Measurements from ENCODE around the gene SLC2A6.
"Not testable (repeated sequence)": the region's sequence is repeated elsewhere in the genome, so short reads cannot be mapped to it uniquely, and the experiment has no call there.

Gene SLC2A6

DNA sequence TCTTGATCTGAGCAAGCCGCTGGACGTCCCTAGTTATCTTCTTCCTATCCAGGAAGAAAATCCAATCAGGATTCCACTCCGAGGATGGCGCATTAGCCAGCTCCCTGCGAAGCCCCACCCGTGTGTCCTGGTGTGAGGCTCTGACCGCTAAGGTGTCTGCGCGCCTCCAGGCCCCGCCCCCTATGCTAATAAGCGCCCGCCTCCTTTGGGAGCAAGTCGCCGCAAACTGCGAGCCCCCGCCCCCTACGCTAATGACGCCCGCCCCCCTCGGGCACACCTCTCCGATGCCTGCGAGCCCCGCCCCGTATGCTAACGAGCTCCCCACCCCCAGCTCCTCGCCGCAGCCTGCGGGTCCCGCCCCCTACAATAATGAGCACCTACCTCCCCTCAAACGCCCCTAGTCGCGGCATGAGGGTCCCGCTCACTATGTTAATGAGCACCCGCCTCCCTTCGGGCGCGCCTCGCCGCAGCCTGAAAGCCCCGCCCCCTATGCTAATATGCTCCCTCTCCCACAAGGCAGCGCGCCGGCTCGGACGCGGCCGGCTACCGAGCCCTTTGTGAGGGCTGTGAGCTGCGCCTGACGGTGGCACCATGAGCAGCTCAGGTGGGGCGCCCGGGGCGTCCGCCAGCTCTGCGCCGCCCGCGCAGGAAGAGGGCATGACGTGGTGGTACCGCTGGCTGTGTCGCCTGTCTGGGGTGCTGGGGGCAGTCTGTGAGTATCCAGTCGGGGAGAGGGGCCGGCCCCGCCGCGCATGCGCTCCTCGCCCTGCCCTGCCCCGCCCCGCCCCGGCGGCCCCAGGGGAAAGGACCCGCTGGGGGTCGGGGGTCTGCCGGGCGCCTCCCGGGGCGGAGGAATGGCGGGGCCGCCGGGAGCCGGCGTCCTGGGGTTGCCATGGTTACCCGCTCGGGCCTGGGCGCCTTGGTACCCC is 19.2 kb downstream of the SLC2A6 start, which contains the start of gene CACFD1:
TSS of gene CACFD1 (plus strand) at position 503 of the 929 bp plus-strand sequence. CDS start at position 592, 89 bp downstream.
- FAIRE-seq = no peak

DNA sequence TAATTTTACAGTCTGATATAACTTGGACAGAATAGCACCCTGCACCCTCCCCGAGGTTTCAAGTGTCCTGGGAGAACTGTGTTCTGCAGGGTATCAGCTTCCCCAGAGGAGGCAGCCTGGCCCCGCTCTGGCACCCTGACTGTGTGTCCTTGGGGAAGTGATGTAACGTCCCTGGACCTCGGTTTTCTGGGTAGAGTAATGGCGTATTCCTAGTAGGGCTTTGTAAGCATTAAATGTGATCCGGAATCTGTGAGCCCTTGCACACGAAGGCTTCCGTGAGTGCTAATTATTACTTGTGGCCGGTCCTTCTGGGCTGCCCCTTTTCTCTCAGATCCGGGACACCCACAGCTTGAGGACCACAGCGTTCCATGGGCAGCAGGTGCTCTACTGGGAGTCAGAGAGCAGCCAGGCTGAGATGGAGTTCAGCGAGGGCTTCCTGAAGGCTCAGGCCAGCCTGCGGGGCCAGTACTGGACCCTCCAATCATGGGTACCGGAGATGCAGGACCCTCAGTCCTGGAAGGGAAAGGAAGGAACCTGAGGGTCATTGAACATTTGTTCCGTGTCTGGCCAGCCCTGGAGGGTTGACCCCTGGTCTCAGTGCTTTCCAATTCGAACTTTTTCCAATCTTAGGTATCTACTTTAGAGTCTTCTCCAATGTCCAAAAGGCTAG is 20.1 kb downstream of the SLC2A6 start:
- no peak for FAIRE-seq

DNA sequence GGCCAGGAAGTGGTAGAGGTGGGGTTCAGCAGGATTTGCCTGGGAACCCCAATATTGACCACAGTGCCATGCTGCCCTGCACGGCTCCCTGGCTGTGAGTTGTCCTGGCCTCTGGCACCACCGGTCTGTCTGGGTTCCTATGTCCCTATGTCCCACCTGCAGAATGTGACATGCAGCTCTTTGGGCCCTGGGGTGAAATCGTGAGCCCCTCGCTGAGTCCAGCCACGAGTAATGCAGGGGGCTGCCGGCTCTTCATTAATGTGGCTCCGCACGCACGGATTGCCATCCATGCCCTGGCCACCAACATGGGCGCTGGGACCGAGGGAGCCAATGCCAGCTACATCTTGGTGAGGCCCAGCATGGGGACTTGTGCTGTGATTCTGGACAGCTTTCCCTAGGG is 21.2 kb downstream of the SLC2A6 start:
- FAIRE-seq = no peak

DNA sequence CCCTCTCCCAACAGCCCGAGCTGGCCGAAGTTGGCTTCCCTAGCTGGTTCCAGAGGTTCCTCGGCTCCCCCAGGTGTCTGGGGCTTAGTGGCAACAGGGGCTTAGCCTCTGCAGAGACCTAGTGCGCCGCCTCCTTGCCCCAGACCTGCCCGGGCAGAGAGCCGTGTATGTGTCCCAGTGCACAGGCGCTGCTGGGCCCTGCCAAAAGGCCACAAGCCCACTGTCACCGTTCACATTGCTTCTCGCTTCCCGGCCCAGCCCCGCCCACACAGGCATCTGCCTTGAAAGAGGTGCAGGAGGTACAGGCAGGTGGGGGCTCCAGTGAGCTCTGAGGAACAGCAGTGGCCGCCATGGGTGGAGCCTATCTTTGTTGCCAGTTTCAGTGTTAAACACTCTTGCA is 21.7 kb downstream of the SLC2A6 start:
- FAIRE-seq = no peak

DNA sequence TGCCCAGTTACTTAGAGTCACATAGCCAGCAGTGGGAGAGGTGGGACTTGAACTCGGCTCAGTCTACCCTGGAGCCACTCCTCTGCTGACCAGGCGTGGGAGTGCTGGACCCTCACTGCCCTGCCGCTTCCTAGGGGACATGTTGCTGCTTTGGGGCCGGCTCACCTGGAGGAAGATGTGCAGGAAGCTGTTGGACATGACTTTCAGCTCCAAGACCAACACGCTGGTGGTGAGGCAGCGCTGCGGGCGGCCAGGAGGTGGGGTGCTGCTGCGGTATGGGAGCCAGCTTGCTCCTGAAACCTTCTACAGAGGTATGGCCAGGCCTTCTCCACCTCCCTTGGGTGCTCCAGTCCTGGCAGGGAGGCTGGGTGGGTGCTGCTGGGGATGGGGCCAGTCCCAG is 22.5 kb downstream of the SLC2A6 start:
- no peak for FAIRE-seq

DNA sequence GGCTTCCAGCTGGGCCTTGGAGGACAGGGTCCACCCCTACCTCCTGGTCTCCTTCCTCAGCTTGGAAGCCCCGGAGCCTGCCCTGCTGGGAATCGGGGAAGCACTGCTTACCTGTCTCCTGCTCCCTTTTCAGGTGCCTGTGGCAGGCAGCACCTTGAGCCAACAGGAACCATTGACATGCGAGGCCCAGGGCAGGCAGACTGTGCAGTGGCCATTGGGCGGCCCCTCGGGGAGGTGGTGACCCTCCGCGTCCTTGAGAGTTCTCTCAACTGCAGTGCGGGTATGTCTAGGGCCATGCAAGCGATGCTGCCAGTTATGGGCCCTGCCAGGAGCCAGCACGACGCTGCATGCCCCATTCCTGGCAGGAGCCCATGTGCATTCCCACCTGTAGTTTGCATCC is 23.0 kb downstream of the SLC2A6 start:
- no peak for FAIRE-seq

DNA sequence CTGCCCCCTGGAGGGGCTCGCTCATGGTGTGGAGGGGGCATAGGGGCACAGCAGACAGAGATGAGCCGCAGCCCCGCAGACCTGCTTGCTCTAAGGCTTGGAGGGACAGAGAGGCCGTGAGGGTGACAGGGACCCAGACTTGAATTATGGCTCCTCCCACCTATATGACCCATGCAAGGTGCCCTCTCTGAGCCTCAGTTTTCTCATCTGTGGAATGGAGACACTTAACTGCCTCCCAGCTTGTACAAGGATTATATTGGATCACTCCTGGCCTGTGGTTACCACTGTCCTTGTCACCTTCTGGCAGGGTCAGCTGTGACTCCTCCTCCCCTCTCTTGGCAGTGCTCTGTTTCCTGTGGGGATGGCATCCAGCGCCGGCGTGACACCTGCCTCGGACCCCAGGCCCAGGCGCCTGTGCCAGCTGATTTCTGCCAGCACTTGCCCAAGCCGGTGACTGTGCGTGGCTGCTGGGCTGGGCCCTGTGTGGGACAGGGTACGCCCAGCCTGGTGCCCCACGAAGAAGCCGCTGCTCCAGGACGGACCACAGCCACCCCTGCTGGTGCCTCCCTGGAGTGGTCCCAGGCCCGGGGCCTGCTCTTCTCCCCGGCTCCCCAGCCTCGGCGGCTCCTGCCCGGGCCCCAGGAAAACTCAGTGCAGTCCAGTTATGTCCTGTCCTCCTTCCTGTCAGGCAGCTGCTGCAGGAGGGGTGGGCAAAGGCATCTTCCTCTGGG is 23.8 kb downstream of the SLC2A6 start:
- no peak for FAIRE-seq

DNA sequence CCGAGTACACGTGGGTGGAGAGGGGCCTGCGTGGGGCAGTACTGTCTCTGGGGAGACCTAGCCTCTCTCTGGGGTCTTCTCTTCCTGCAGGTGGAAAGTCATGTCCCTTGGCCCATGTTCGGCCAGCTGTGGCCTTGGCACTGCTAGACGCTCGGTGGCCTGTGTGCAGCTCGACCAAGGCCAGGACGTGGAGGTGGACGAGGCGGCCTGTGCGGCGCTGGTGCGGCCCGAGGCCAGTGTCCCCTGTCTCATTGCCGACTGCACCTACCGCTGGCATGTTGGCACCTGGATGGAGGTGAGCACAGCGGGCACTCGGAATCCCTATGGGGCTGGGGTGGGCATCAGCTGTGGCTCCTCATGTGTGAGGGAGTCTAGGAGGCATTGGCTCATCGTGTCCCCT is 24.6 kb downstream of the SLC2A6 start:
- no peak for FAIRE-seq

DNA sequence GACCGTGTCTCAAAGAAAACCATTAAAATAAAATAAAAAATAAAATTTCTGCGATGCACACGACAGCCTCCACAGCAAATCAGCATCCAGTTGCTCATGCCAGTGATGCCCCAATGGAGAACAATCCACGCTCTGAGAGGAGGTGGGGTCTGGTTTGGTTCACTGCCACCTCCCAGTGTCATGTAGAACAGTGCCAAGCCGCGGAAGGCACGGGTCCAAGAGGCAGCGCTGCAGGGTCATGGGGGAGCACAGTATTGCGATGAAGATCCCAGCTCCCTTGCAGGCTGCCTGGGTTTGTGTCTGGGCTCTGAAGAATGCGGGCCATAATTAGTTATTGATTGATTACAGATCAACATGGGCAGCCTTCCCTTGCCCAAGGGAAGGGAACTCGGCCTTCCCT is 25.2 kb downstream of the SLC2A6 start:
- FAIRE-seq = no peak

DNA sequence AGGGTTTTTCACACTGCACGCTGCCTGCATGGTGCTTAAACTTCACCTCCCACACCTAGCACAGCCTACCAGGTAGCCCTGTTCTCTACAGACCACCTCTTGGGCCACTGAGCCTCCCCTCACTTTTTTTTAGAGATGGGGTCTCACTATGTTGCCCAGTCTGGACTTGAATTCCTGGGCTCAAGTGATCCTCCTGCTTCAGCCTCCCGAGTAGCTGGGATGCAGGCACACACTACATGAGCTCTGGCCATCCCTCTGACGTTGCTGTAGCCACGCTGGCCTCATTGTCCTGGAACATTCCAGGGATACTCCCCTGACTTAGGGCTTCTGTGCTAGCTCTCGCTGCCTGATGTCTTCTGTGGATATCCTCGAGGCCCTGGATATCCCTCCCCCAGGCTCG is 26.3 kb downstream of the SLC2A6 start:
- no peak for FAIRE-seq

DNA sequence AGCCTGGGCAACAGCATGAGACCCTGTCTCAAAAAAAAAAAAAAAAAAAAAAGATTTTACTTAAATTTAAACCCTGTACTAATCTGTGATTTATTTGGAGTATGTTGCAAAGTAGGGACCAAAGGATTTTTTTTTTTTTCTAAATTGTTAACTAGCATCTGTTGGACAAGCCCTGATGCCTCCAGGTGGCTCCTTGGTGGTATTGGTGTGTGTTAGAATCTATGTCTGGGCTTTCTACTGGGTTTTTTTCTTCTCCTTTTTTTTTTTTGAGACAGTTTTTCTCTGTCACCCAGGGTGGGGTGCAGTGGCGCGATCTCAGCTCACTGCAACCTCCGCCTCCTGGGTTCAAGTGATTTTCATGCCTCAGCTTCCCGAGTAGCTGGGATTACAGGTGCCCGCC is 27.0 kb downstream of the SLC2A6 start:
- not testable (repeated sequence) for FAIRE-seq

DNA sequence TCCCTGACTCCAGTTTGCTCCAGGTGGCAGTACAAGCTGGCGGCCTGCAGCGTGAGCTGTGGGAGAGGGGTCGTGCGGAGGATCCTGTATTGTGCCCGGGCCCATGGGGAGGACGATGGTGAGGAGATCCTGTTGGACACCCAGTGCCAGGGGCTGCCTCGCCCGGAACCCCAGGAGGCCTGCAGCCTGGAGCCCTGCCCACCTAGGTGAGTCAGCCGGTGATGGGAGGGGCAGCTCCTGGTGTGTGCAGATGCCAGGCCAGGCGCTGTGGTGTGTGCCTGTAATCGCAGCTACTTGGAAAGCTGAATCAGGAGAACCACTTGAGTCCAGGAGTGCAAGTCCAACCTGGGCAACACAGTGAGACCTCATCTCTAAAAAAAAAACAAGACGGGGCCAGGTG is 29.1 kb downstream of the SLC2A6 start:
- FAIRE-seq = no peak

DNA sequence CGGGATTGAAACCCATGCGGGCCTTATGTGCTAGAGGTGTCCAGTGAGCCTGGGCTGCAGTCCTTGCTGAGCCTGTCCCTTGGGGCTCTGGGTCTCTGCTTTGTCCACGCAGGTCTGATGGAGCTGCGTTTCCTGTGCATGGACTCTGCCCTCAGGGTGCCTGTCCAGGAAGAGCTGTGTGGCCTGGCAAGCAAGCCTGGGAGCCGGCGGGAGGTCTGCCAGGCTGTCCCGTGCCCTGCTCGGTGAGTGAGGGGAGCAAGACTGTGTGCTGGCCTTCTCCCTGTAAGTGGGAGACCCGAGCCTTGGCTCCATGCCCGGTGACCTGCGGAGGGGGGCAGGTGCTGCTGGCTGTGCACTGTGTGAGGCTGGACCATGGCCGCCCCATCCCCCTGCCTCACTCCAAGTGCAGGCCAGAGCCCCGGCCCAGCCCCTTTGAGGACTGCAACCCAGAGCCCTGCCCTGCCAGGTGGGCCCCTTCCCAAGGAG is 30.4 kb downstream of the SLC2A6 start:
- FAIRE-seq = no peak

DNA sequence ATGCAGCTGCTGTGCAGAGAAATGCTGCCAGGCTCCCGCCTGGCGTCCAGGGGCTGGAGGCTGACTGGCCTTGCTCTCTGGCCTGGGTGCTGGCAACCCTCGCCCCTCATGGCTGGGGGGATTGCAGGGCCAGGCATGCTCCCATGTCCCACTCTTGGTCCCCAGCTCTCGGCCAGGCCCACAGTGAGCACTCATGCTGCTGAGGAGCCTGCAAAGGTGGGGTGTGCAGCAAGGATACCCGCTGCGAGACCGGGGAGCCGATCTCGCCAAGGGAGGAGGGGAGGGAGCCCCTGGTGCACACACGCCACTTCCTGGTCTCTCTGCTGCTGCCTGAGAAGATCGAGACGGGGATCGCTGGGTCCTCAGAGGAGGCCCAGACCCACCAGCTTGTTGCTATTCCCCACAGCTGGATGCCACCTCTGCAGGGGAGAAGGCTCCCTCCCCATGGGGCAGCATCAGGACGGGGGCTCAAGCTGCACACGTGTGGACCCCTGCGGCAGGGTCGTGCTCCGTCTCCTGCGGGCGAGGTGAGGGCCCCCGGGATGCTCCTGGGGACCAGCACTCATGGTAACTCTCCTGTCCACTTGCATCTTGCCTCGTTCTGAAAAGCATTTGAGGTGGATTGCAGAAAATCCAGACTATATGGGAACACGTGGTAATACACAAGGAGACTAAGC is 33.5 kb downstream of the SLC2A6 start:
- no peak for FAIRE-seq

DNA sequence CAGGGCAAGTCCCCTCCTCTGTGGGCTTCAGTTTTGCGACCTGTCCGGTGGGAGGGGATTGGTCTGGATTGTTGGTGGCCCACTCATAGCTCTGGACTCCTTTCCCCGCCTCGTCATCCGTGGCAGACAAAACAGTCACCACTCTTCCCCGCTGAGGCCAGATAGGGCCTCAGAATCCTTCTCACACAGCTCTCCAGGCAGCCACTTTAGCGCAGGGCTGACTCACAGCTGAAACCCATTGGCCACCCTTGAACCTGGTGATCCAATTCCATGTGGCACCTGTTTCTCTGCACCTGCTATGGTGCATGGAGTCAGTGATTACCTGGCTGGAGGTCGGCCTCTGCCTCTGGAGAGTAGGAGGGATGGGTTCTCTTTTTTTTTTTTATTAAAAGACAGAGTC is 34.9 kb downstream of the SLC2A6 start:
- FAIRE-seq = no peak

DNA sequence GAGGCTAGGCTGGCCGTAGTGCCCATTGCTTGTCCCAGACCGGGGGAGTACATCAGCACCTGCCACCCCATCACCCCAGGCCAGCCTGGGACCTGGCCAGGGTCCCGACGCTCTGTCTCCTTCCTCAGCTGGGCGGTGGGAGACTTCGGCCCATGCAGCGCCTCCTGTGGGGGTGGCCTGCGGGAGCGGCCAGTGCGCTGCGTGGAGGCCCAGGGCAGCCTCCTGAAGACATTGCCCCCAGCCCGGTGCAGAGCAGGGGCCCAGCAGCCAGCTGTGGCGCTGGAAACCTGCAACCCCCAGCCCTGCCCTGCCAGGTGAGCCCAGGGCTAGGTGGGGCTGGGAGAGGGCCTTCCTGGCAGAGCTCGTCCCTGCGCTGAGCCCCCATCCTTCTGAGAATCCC is 35.7 kb downstream of the SLC2A6 start:
- no peak for FAIRE-seq

DNA sequence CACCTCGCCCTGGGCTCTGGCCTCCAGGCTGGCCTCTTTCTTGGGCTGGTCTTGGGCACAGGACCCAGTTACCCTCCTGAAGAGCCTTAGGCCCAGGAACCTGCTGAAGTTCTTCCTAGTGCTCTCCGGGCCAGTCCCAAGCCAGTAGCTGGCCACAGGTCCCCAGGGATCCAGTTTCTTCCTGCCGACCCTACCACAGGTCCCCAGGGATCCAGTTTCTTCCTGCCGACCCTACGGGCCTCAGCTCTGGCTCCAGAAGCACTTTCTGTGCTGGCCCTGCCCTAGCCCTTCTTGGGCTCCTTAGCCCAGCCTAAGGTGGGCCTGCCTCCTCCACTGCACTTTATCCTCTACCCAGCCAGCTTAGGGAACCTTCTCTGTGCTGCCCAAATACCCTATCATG is 37.3 kb downstream of the SLC2A6 start:
- no peak for FAIRE-seq

DNA sequence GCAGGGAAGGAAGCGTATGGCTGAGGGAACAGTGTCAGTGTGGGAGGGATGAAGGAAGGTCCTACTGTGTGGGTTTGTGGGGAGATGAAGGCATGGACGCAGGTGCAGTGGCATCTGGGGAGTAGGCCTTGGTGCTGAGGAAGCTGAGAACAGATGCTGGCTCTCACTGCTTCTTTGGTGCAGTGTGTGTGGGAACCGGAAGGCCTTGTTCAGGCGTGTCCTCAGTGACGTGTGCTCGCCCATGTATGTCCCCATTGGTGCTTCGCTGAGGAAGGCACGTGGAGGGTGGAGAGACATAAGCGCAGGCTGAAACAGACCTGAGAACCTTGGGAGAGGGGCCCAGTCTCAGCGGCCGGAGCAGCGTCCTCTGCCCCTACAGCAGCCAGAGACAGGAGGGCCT is 38.0 kb downstream of the SLC2A6 start:
- FAIRE-seq = no peak

DNA sequence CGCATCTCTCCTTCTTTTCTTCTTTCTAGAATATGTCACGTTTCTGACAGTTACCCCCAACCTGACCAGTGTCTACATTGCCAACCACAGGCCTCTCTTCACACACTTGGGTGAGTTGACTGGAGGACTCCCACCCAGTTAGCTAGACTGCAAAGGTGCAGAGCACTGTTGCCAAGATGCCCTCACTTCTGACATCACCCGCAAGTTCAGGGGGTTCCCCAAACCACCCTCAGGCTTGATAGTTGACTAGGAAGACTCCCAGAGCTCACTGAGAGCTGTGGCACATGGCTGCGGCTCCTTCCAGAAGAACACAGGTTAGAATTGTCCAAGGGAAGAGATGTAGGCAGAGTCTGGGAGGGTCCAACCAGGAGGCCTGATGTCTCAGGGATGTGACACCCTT is 39.6 kb downstream of the SLC2A6 start:
- FAIRE-seq = no peak

DNA sequence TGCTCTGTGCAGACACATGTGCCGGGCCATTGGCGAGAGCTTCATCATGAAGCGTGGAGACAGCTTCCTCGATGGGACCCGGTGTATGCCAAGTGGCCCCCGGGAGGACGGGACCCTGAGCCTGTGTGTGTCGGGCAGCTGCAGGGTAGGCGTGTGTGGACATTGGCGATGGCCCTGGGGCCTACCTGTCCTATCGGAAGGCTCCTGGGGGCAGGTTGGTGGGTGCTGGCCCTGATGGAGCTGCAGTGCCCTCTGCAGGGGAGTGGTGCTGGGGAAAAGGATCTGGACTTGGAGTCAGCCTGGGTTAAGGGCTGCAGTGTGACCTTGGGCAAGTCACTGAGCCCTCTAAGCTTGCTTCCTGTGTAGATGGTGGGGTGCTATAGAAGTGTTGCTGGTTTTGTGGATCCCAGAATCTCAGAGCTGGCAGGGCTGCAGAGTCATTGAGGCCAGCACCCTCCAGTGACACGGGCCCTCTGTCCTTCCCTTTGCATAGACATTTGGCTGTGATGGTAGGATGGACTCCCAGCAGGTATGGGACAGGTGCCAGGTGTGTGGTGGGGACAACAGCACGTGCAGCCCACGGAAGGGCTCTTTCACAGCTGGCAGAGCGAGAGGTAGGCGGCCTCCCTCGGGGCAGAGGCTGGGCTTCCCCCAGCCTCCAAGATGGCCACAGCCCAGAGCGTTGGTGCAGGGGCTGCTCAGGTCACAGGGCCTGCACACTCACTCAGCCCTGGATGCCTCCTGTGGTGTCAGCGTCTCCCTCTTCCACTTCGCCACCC is 41.0 kb downstream of the SLC2A6 start:
- no peak for FAIRE-seq

DNA sequence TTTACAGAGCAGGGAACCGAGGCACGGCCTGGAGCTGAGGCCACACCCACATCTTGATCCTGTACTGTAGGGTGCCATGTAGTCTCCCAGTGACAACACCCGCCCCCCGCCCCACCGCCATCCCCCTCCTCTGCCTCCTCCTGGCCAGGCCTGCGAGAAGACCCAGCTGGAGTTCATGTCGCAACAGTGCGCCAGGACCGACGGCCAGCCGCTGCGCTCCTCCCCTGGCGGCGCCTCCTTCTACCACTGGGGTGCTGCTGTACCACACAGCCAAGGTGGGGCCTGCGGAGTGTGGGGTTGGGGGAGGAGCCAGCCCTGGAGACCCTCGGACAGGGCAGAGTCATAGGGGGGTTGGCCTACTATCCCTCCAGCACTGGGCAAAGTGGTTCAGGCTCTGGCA is 42.2 kb downstream of the SLC2A6 start:
- FAIRE-seq = no peak

DNA sequence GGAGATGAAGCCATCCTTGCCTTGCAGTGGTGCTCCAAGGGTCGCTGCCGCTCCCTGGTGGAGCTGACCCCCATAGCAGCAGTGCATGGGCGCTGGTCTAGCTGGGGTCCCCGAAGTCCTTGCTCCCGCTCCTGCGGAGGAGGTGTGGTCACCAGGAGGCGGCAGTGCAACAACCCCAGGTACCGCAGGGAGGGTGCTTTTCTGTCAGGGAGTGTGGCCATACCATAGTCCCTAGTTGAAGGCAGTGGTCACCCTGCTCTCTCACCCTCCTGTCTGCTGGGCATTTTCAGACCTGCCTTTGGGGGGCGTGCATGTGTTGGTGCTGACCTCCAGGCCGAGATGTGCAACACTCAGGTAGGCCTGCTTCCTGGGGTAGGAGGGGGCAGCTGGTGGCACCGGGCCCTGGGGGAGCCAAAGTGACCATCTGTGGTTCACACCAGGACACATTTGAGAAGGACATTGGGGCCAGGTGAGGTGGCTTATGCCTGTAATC is 45.5 kb downstream of the SLC2A6 start:
- FAIRE-seq = no peak
